ENCODE measurements around the gene SLC4A8.
"Not testable (repeated sequence)": the region's sequence is repeated elsewhere in the genome, so short reads cannot be mapped to it uniquely, and the experiment has no call there.

The SLC4A8 gene

GRCh38 chr12:51482929-51483697 lies 58.5 kb downstream of the SLC4A8 start:
- no peak for DNase-seq

DNA sequence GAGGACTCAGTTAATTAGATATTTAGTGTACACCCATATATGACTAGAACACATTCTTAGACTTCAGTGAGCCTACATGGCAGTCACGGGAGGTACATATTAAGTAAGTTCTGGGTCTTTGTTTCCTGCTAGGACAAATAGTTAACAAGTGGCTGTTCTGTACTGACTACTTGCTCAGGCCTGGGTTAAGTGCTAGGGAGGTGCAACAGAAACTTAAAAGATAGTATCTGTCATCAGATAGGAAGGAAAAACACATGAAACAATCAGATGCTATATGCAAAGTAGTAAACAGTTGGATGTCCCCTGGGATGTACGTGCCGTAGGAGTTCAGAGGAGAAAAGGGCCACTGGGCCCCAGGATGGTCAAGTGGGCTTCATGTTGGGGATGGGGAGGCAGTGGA lies 59.5 kb downstream of the SLC4A8 start:
- DNase-seq = no peak

GRCh38 chr12:51488281-51488680 lies 63.6 kb downstream of the SLC4A8 start:
- no peak for DNase-seq

DNA sequence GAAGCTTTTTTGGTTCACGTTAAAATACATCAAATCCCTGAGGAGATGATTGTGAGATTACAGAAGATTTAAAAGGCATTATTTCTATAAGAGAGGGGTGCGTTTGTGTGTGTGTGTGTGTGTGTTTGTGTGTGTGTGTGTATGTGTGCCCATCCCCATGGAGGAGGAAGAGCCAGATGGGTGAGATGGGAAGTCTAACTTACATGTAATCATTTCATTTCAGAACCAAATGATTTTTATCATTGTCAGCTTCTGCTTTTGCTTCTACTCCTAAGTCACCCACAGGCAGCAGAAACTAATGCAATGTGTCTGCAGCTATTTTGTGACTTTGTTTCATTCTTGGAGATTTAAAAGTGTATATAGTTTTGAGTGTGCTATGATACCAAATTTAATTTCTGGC lies 68.7 kb downstream of the SLC4A8 start:
- no peak for DNase-seq

DNA sequence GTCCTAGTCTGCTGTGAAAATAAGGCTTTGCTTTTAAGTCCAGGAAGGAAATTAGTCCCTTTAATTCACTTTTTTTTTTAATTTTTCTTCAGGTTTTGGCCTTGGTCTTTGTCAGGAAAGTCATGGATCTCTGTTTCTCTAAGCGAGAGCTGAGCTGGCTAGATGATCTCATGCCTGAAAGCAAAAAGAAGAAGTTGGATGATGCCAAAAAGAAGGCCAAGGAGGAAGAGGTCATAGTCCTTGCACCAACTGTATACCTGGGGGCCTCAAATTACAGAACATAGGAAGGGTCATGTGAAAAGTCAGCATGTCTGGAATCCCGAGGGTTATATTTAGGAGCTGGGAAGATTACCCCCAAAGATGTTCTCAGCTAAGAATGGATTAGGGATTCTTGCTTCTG lies 72.3 kb downstream of the SLC4A8 start:
- no peak for DNase-seq

DNA sequence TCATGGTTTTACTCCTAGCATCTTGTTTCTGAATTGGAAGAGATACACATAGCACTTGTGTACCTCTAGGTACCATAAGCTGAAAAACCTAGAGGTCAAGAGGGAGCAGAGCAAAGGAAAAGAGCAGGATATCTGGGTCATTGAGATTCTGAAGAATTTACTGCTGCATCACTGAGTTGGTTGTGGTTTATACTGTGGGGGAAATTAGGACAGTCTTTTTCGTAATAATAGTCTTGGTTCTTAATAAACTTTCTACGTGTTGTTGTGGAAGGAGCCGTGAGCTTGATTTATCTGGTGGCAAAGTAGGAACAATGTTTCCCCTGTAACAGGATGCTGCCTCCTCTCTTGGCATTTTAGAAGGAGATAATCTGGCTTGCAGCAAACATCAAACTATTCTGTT lies 80.2 kb downstream of the SLC4A8 start:
- DNase-seq = no peak

DNA sequence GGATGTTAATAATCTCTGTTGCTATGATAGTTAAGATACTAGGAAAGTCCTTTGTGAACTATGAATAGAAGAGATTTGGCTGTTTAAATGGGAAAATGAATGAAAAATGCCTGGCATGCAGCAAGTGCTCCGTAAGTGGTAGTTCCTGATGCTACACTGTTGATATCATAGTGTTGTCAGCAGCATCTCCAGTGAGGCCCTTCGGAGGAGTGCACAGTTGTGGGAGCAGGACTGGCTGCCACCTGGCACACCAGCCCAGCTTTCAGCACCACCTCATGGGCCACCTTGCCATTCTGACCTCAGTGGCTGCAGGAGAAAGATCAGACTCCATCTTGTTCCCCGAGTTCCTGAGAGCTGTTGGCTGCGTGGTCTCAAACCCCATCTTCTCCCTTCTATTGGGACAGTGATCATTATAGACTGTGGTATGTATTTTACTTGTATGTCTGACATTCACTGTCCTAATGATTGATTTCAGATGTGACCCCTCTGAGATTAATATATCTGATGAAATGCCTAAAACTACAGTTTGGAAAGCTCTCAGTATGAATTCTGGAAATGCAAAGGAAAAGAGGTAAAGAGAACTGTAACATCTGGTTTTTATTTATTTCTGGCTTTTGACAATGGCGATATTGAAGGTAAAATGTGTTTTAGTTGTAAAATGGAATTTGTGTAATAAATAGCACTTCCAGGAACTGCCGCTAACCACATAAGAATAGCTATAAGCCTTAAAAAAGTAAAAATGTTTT lies 80.9 kb downstream of the SLC4A8 start:
- DNase-seq = no peak

DNA sequence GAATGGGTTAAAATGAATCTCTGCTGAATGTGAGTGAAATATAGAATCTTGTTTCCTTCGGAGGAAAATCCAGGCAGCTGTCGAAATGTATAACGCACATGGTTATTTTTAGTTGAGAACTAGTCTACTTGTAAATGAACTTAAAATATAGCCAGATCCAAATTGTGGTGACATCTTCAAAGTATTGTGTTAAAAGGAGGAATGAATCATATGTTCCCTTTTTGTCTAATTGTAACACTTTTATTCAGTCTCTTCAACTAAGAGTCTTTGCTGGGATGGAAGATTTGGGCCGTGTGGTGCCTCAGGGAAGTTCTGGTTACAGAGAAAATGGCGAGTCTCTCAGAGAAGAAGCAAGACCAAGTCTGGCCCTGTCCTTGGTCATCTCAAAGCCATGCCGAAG lies 82.5 kb downstream of the SLC4A8 start:
- DNase-seq = no peak

- DNase-seq = no peak
Measured at GRCh38 chr12:51508285-51508684, 83.7 kb downstream of the SLC4A8 start.

DNA sequence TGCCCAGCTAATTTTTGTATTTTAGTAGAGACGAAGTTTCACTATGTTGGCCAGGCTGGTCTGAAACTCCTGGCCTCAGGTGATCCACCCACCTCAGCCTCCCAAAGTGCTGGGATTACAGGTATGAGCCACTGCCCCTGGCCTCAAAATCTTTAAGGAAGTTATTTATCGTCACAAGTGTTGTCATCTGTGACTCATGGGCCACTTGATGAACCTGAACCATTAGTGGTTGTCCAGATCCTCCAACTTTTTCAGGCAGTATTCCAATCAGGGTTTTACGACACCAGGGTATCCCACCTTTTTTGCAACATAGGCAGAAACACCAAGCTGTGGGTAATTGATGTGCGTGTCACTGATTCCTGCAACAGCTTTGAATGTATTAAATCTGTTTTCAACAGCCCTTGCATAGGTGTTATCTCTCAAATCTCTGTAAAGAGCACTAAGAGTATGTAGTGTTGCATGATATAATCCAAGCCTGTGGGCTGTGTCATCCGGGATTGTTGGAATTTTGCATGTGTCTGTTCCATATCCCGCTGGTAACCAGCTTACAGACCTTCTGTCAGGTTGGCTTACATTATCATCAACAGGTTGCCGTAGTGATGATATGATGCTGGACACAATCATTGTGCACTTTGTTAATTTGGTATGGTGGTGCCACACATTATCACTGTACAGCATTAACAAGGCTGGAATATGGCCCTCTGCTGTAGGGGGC lies 87.1 kb downstream of the SLC4A8 start:
- DNase-seq = no peak

GRCh38 chr12:51512438-51512837 lies 87.8 kb downstream of the SLC4A8 start:
- no peak for DNase-seq

GRCh38 chr12:51515037-51515436 lies 90.4 kb downstream of the SLC4A8 start:
- DNase-seq = not testable (repeated sequence)

DNA sequence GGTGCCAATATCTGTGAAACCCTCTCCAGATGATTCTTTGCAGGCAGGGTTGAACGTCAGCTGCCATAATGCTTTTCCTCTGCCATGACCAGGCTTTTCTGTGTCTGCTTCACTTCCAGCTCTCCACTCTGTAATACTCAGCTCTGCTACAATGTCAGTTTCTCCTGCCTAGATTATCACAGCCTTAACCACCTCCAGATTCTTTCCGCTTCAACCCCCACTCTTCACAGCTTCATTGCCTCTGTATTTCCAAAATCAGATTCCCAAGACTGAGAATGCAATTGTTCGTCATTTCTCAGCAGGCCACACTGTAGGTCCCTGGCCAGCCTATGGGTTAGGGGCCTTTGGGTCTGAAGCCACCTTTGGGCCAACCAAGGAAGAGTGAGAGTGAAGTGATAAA lies 92.7 kb downstream of the SLC4A8 start:
- no peak for DNase-seq

GRCh38 chr12:51517800-51518199 lies 93.2 kb downstream of the SLC4A8 start:
- peak; percentile 40 for DNase-seq

- no peak for DNase-seq
Measured at GRCh38 chr12:51519755-51520154, 95.1 kb downstream of the SLC4A8 start.

DNA sequence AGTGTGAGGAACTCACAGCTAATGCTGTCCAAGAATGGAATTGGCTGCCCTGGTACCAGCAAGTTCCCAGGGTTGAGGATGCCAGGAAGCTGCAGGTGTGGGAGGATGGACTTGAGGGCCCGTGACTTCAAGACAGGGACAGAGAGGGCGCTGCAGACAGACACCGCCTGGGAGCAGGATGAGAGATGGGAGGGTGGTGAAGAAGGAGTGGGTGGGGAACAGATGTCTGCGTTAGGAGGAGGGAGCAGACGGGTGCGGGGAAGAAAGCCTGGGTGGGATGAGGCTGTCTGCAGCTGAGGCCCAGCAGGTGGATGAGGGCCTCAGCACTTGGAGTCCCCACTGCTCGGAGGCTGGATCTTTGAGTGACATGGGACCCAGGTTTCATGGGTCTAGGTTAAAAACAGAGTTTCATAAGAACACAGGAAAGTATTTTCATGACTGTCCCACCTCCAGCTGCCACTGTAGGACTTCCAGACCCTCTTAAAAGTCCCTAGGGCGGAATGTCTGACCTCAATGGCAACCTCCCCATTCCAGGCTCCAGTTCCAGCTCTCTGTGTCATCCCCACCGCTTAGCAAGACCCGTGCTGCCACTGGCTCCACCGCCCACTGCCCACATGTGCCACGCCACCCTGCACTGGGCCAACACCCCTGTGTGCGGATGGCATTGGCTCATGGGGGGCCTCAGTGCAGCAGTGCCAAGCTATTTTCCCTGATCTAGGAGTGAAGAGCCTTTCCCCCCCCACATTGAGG lies 96.1 kb downstream of the SLC4A8 start:
- no peak for DNase-seq

GRCh38 chr12:51521554-51522276 lies 97.1 kb downstream of the SLC4A8 start:
- DNase-seq = peak; percentile 11

DNA sequence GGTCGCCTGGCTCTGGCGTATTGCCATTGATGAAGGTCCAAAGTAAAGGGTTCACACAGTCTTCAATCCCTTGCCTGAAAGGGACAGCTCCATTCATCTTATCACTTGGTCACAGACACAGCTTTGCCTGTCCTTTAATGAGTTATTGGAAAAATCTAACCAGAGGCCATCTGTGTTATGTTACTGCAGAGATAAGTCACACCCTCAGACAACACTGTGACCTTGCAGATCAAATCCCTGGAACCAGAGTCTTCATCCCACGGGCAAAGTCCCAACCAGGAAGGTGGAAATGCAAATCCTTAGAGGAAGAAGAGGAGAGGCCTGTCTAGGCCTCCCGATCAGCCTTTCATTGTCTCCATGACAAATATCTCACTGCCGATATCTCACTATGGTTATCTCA lies 98.1 kb downstream of the SLC4A8 start:
- no peak for DNase-seq

- no peak for DNase-seq
Measured at GRCh38 chr12:51524386-51524901, 99.8 kb downstream of the SLC4A8 start.

DNA sequence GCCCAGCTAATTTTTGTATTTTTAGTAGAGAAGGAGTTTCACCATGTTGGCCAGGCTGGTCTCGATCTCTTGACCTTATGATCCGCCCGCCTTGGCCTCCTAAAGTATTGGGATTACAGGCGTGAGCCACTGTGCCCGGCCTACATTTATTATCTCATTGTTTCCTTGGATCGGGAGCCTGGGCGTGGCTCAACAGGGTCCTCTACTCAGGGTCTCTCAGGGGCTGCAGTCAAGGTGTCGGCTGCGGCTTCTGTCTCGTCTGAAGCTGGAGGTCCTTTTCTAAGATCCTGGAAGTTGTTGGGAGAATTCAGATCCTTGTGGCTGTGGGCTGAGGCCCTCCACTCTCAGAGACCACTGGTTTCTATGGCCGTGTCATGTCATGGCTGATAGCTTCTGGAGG lies 100.9 kb downstream of the SLC4A8 start:
- DNase-seq = no peak

- DNase-seq = no peak
Measured at GRCh38 chr12:51527966-51528365, 103.3 kb downstream of the SLC4A8 start.

All from RPMI8226 (cell line).